Coronary artery (tissue), 2 donors: ENCODE results near the gene NETO2.

Source experiments
- DNase-seq: peaks from one replicate; pipeline ENCODE4 v3.0.0-alpha.2; 2017; ENCODE audit warnings: low spot score
- H3K27ac ChIP-seq, 2 donors: fragments of 200-600 bp; sonication (generic); one replicate each; pipeline ENCODE4 v1.5.1; 2016 to 2019
- H3K4me3 ChIP-seq: fragments of 200-600 bp; sonication (generic); 2 replicates; pipeline ENCODE4 v1.5.1; 2016; ENCODE audit warnings: mild to moderate bottlenecking, moderate library complexity
- CTCF ChIP-seq: fragments of 200-600 bp; sonication (generic); IDR thresholded peaks from one replicate; pipeline ENCODE4 v1.5.1; 2019; ENCODE audit warnings: antibody characterized with exemption

The NETO2 gene

GRCh38 chr16:47072158-47072557, 71.6 kb downstream of the NETO2 start:
- H3K27ac ChIP-seq, result no peak overlapping the region
- no peak overlapping the region for H3K4me3 ChIP-seq
- no peak for TF ChIP-seq CTCF
- DNase-seq, result no peak

GRCh38 chr16:47069841-47070584, 73.7 kb downstream of the NETO2 start:
- Histone ChIP-seq H3K4me3 (no peak overlapping the region), H3K27ac (no peak overlapping the region)
- TF ChIP-seq CTCF, result no peak
- DNase-seq, result no peak

- no peak for TF ChIP-seq CTCF
- Histone ChIP-seq H3K4me3 (no peak overlapping the region), H3K27ac (no peak overlapping the region)
- DNase-seq, result no peak
Measured at GRCh38 chr16:47069313-47069712, 74.4 kb downstream of the NETO2 start.

- no peak for TF ChIP-seq CTCF
- DNase-seq, result no peak
- Histone ChIP-seq H3K4me3 (no peak overlapping the region), H3K27ac (no peak overlapping the region)
Measured at GRCh38 chr16:47067203-47067602, 76.5 kb downstream of the NETO2 start.

- H3K4me3 ChIP-seq, result no peak overlapping the region
- no peak overlapping the region for H3K27ac ChIP-seq
- no peak for TF ChIP-seq CTCF
- no peak for DNase-seq
Measured at GRCh38 chr16:47065766-47066688, 77.7 kb downstream of the NETO2 start.

GRCh38 chr16:47064775-47065174, 79.0 kb downstream of the NETO2 start:
- TF ChIP-seq CTCF, result no peak
- no peak for DNase-seq
- Histone ChIP-seq H3K4me3 (no peak overlapping the region), H3K27ac (no peak overlapping the region)
